Measurements from ENCODE around the gene LAMTOR2. TPM values are rescaled to one million over a fixed set of nuclear protein-coding genes. Genes with fewer than 3 reads are reported as not detected.

LAMTOR2 gene
- total RNA-seq, 1 donor from 2014 or later = 29.4 TPM

- no peak for TF ChIP-seq EZH2phosphoT487 (IDR thresholded peaks at IDR 0.05)
- TF ChIP-seq CTCF (IDR thresholded peaks at IDR 0.05) = no peak
- TF ChIP-seq EZH2 (IDR thresholded peaks at IDR 0.05) = no peak
- Mint-ChIP-seq H3K27me3 (ENCODE audit: insufficient read depth, low read depth) (peaks cover 9% of the 10 kb centered on the region), H3K4me1 (peaks cover 72% of the 10 kb centered on the region), H3K36me3 (peaks cover 37% of the 10 kb centered on the region), H3K4me3 (peak overlapping the region; percentile 99), H3K9me3 (no peaks in the 10 kb centered on the region), H3K27ac (no peak overlapping the region)
- peak; percentile 29 for DNase-seq (ENCODE audit: low spot score)
- Histone ChIP-seq H3K27ac (peak overlapping the region; percentile 76), H3K4me3 (peak overlapping the region; percentile 99), H2AFZ (replicated peaks) (no peak overlapping the region), H3K9ac (no peak overlapping the region), H3K79me2 (ENCODE audit: low read depth) (peaks cover 98% of the 10 kb centered on the region), H3K4me1 (peaks cover 71% of the 10 kb centered on the region), H3F3A (ENCODE audit: low read depth) (peaks cover 94% of the 10 kb centered on the region), H3K4me2 (peak overlapping the region; percentile 97), H3K27me3 (no peaks in the 10 kb centered on the region), H3K9me3 (ENCODE audit: low read depth) (no peaks in the 10 kb centered on the region), H3K36me3 (no peaks in the 10 kb centered on the region), H4K20me1 (ENCODE audit: low read depth) (peaks cover 85% of the 10 kb centered on the region)
Observed at GRCh38 chr1:156077430-156077760, 22.8 kb downstream of the LAMTOR2 start.

- peaks cover 29% of the 10 kb centered on the region for H3K36me3 Mint-ChIP-seq
- no peaks in the 10 kb centered on the region for H3K27me3 ChIP-seq
- H3K27ac Mint-ChIP-seq = peak overlapping the region; percentile 1
- no peaks in the 10 kb centered on the region for H3K9me3 Mint-ChIP-seq
- H3K27ac ChIP-seq = peak overlapping the region; percentile 76
- peaks cover 80% of the 10 kb centered on the region for H4K20me1 ChIP-seq (ENCODE audit: low read depth)
- H3K4me3 Mint-ChIP-seq = peak overlapping the region; percentile 99
- peak overlapping the region; percentile 99 for H3K4me3 ChIP-seq
- TF ChIP-seq EZH2phosphoT487 (IDR thresholded peaks at IDR 0.05) (no peak), CTCF (IDR thresholded peaks at IDR 0.05) (no peak), EZH2 (IDR thresholded peaks at IDR 0.05) (no peak)
- no peak for DNase-seq (ENCODE audit: low spot score)
- no peak overlapping the region for H2AFZ ChIP-seq (replicated peaks)
- H3K9ac ChIP-seq = peak overlapping the region; percentile 40
- H3K36me3 ChIP-seq = no peaks in the 10 kb centered on the region
- peaks cover 60% of the 10 kb centered on the region for H3K4me1 ChIP-seq
- H3K4me1 Mint-ChIP-seq = peaks cover 65% of the 10 kb centered on the region
- peaks cover 93% of the 10 kb centered on the region for H3K79me2 ChIP-seq (ENCODE audit: low read depth)
- H3K27me3 Mint-ChIP-seq (ENCODE audit: insufficient read depth, low read depth) = peaks cover 7% of the 10 kb centered on the region
- H3K9me3 ChIP-seq (ENCODE audit: low read depth) = no peaks in the 10 kb centered on the region
- peak overlapping the region; percentile 97 for H3K4me2 ChIP-seq
- H3F3A ChIP-seq (ENCODE audit: low read depth) = peaks cover 94% of the 10 kb centered on the region
Observed at GRCh38 chr1:156078728-156079127, 24.1 kb downstream of the LAMTOR2 start.

- peaks cover 9% of the 10 kb centered on the region for H3K27me3 Mint-ChIP-seq (ENCODE audit: insufficient read depth, low read depth)
- Histone ChIP-seq H3K27ac (no peak overlapping the region), H3K79me2 (ENCODE audit: low read depth) (peaks cover 93% of the 10 kb centered on the region), H3K4me1 (peaks cover 61% of the 10 kb centered on the region), H2AFZ (replicated peaks) (no peak overlapping the region), H3F3A (ENCODE audit: low read depth) (peaks cover 94% of the 10 kb centered on the region), H3K9ac (peak overlapping the region; percentile 94), H3K9me3 (ENCODE audit: low read depth) (no peaks in the 10 kb centered on the region), H3K4me3 (peak overlapping the region; percentile 99), H3K4me2 (peak overlapping the region; percentile 97), H3K36me3 (no peaks in the 10 kb centered on the region), H4K20me1 (ENCODE audit: low read depth) (peaks cover 81% of the 10 kb centered on the region), H3K27me3 (no peaks in the 10 kb centered on the region)
- peak overlapping the region; percentile 57 for H3K27ac Mint-ChIP-seq
- no peak for TF ChIP-seq EZH2 (IDR thresholded peaks at IDR 0.05)
- TF ChIP-seq CTCF (IDR thresholded peaks at IDR 0.05) = no peak
- no peak for TF ChIP-seq EZH2phosphoT487 (IDR thresholded peaks at IDR 0.05)
- H3K4me1 Mint-ChIP-seq = peaks cover 67% of the 10 kb centered on the region
- H3K36me3 Mint-ChIP-seq = peaks cover 31% of the 10 kb centered on the region
- peak overlapping the region; percentile 99 for H3K4me3 Mint-ChIP-seq
- H3K9me3 Mint-ChIP-seq = no peaks in the 10 kb centered on the region
- DNase-seq (ENCODE audit: low spot score) = no peak
Observed at GRCh38 chr1:156079762-156080161, 25.2 kb downstream of the LAMTOR2 start.

All from neural progenitor cell (in vitro differentiated cells).